Esophagus muscularis mucosa (tissue), 4 donors: ENCODE measurements around the gene ZEB2. TPM values are rescaled to one million over a fixed set of nuclear protein-coding genes. Genes with fewer than 3 reads are reported as not detected.
A peak's percentile ranks its signal among the peaks of the same experiment; 100 is the strongest.

Experiments
- DNase-seq: peaks from one replicate; pipeline ENCODE4 v3.0.0-alpha.2; 2017; ENCODE audit errors: extremely low spot score
- H3K27ac ChIP-seq, 4 donors: fragments of 200-600 bp; sonication (generic); replicated peaks in 1 of 4; 1 replicate in 3 of 4; 2 replicates in 1 of 4; pipeline ENCODE4 v1.5.1; 2016 to 2019; ENCODE audit warnings: mild to moderate bottlenecking in 1 of 4
- H3K27me3 ChIP-seq, 4 donors: fragments of 200-600 bp; sonication (generic); one replicate each; pipeline versions ENCODE4 v1.5.1 to v1.6.0; 2016 to 2019
- H3K36me3 ChIP-seq, 4 donors: fragments of 200-600 bp; sonication (generic); one replicate each; pipeline ENCODE4 v1.5.1; 2016 to 2019
- H3K4me1 ChIP-seq, 4 donors: fragments of 200-600 bp; sonication (generic); one replicate each; pipeline ENCODE4 v1.5.1; 2016 to 2019
- H3K4me3 ChIP-seq, 4 donors: fragments of 200-600 bp; sonication (generic); 1 replicate in 2 of 4; 2 replicates in 2 of 4; pipeline ENCODE4 v1.5.1; 2016 to 2019; ENCODE audit warnings: mild to moderate bottlenecking in 4 of 4, moderate library complexity in 1 of 4
- H3K9me3 ChIP-seq, 4 donors: fragments of 200-600 bp; sonication (generic); 1 replicate in 3 of 4; 2 replicates in 1 of 4; pipeline ENCODE4 v1.5.1; 2016 to 2019
- CTCF ChIP-seq, 3 experiments: fragments of 200-600 bp in 2 of 3; fragments of 450-650 bp in 1 of 3; sonication (generic) in 2 of 3; IDR thresholded peaks; one replicate each; pipeline ENCODE4 v1.5.1; 2017 to 2019; ENCODE audit warnings: antibody characterized with exemption in 3 of 3, mild to moderate bottlenecking in 2 of 3, moderate library complexity in 1 of 3
- EP300 ChIP-seq: sonication (generic); formaldehyde crosslinking; IDR thresholded peaks from one replicate; pipeline ENCODE4 v1.6.1; 2017; ENCODE audit warnings: antibody characterized with exemption
- POLR2A ChIP-seq: fragments of 450-650 bp; IDR thresholded peaks from one replicate; pipeline ENCODE4 v1.6.1; 2017; ENCODE audit warnings: antibody characterized with exemption, moderate library complexity, mild to moderate bottlenecking, low read depth
- POLR2AphosphoS5 ChIP-seq, 2 donors: sonication (generic); formaldehyde crosslinking; IDR thresholded peaks; one replicate each; pipeline ENCODE4 v1.6.1; 2017; ENCODE audit warnings: antibody characterized with exemption in 2 of 2
- WGBS: methylation state at CpG from one replicate; pipeline ENCODE4 v1.1.5; 2018; 5-methylcytosine and 5-hydroxymethylcytosine counted together
- intact Hi-C: fragments of 100-400 bp; cut with DNase I; formaldehyde crosslinking; loops from one replicate; pipeline ENCODE4 v1.15.1; 2023
- total RNA-seq, 4 donors: library from RNA; depleted of rRNA; stranded (reverse); fragments of >200 nt; gene quantifications; one replicate each; pipeline versions ENCODE4 v1.1.0 to v1.2.1, GENCODE V29; 2016

The ZEB2 gene
- total RNA-seq, 4 donors from 2014 or later: 41.2 to 68.3 (median 55.7) TPM

GRCh38 chr2:144512470-144512869 lies 7.4 kb downstream of the ZEB2 start:
- peak overlapping the region; percentile 87 to 90 (median 89) for H3K27ac ChIP-seq
- H3K9me3 ChIP-seq: no peaks in the 10 kb centered on the region
- intact Hi-C loops: loop anchor here (5.0 to 10.0 kb wide), 2 partner anchors 58 to 180 kb away; a partner anchor contains a TSS
- no peak for DNase-seq
- H3K36me3 ChIP-seq: no peaks in the 10 kb centered on the region
- TF ChIP-seq EP300 (no peak), CTCF (IDR thresholded peaks at IDR 0.05) (no peak), POLR2A (no peak), POLR2AphosphoS5 (IDR thresholded peaks at IDR 0.05) (no peak)
- peak overlapping the region; percentile 64 to 82 (median 69) for H3K4me3 ChIP-seq
- H3K27me3 ChIP-seq: peaks cover 0 to 63% (median 4%) of the 10 kb centered on the region in 4 donors
- H3K4me1 ChIP-seq: peaks cover 16 to 25% (median 19%) of the 10 kb centered on the region in 4 donors
- WGBS: 71% methylated on average over 3 of the region's 3 CpGs

DNA sequence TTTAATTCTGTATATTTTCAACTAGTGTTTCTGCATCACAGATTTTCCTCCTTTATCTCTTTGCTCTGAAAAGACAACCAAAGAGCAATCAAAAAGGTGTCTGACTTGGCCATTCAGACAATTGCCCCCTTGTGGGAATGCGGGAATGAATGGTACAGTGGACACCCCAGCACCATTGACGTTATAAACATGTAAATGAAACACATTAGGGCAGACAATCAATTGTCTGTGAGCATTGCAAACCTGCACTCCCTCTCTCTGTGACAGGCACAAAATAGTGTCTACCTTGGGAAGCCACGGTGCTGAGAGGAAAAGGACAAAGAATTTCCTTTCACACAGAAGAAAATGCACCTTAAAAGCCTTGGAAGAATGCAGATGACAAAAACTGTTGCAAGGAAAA lies 8.0 kb downstream of the ZEB2 start:
- DNase-seq: no peak
- intact Hi-C loops: loop anchor here (5.0 to 10.0 kb wide), 2 partner anchors 57 to 180 kb away; a partner anchor contains a TSS

GRCh38 chr2:144511226-144511810 lies 8.6 kb downstream of the ZEB2 start:
- Histone ChIP-seq H3K36me3 (no peaks in the 10 kb centered on the region), H3K4me1 (peaks cover 7 to 31% (median 9%) of the 10 kb centered on the region in 4 donors), H3K27me3 (peaks cover 0 to 51% (median 4%) of the 10 kb centered on the region in 4 donors), H3K4me3 (peak overlapping the region; percentile 19 to 82 (median 50)), H3K27ac (peak overlapping the region; percentile 87 to 90 (median 89)), H3K9me3 (no peaks in the 10 kb centered on the region)
- TF ChIP-seq CTCF (IDR thresholded peaks at IDR 0.05) (no peak), POLR2AphosphoS5 (IDR thresholded peaks at IDR 0.05) (no peak), POLR2A (no peak), EP300 (no peak)
- 50% methylated on average over 3 of the region's 3 CpGs for WGBS
- DNase-seq: no peak
- intact Hi-C loops: loop anchor here (5.0 to 10.0 kb wide), 2 partner anchors 57 to 179 kb away; a partner anchor contains a TSS

More for the DNA sequence above, 8.0 kb downstream of the ZEB2 start:
- WGBS: 54% methylated on average over 3 of the region's 3 CpGs
- no peaks in the 10 kb centered on the region for H3K9me3 ChIP-seq
- peaks cover 12 to 26% (median 14%) of the 10 kb centered on the region in 4 donors for H3K4me1 ChIP-seq
- peak overlapping the region; percentile 64 to 82 (median 69) for H3K4me3 ChIP-seq
- H3K27me3 ChIP-seq: peaks cover 0 to 57% (median 4%) of the 10 kb centered on the region in 4 donors
- TF ChIP-seq POLR2AphosphoS5 (IDR thresholded peaks at IDR 0.05) (no peak), CTCF (IDR thresholded peaks at IDR 0.05) (no peak), POLR2A (no peak), EP300 (no peak)
- H3K36me3 ChIP-seq: no peaks in the 10 kb centered on the region
- peak overlapping the region; percentile 87 to 90 (median 89) for H3K27ac ChIP-seq

GRCh38 chr2:144510294-144510991 lies 9.5 kb downstream of the ZEB2 start:
- Histone ChIP-seq H3K4me1 (peaks cover 4 to 38% (median 9%) of the 10 kb centered on the region in 4 donors), H3K9me3 (no peaks in the 10 kb centered on the region), H3K36me3 (no peaks in the 10 kb centered on the region), H3K27me3 (peaks cover 0 to 50% (median 2%) of the 10 kb centered on the region in 4 donors), H3K4me3 (peak overlapping the region; percentile 19 to 82 (median 50)), H3K27ac (peak overlapping the region; percentile 87 to 90 (median 89))
- WGBS: 68% methylated on average over 12 of the region's 15 CpGs
- intact Hi-C loops: loop anchor here (5.0 to 10.0 kb wide), 2 partner anchors 56 to 178 kb away; a partner anchor contains a TSS
- TF ChIP-seq EP300 (no peak), POLR2AphosphoS5 (IDR thresholded peaks at IDR 0.05) (no peak), POLR2A (no peak), CTCF (IDR thresholded peaks at IDR 0.05) (no peak)
- no peak for DNase-seq
